GM18511 (cell line): ENCODE measurements around the gene CFP.

Experiments
- ATAC-seq: cut with Tn5 transposase; IDR thresholded peaks from one replicate; pipeline ENCODE4 v1.9.1; 2021; ENCODE audit warnings: mild to moderate bottlenecking, moderate library complexity; ENCODE audit not compliant: unreplicated experiment

Gene CFP

DNA sequence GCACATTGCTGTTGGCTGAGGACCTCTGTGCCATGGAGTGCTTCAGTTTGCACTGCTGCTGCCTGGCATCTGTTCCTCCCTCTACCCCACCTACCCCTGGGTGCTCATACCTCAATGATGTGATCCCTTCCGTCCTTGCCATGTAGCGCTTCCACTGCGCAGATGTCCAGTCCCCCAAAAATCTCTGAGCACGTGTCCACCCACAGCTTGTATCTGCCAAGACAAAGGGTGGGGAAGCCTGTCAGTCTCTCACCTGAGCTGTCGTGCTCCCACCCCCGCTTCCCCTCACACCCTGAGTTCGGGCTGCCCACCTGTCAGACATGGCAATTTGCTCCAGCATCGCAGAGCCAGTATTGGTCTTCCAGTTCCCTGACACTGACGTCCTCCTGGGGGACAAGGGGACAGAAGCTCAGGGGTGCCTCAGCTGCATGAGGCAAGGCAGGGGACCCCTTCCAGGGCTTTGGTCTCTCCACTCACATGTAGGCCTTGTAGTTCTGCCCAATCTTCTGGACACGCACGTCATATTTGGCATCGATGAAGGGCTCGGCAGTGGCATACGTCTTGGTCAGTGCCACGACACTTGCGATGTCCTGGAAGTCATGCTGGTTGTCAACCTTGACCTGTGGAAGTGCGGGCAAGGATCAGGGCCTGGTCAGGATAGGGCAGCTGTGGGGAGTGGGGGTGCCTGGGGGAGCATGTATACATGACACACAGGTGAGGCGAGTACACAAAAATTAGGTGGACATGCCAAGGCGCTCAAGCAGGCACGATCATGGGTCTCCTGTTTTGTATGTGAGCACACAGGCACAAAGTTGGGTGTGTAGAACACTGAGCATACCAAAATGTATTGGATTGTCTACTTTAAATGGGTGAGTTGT lies 53.5 kb downstream of the CFP start:
- no peak for ATAC-seq

DNA sequence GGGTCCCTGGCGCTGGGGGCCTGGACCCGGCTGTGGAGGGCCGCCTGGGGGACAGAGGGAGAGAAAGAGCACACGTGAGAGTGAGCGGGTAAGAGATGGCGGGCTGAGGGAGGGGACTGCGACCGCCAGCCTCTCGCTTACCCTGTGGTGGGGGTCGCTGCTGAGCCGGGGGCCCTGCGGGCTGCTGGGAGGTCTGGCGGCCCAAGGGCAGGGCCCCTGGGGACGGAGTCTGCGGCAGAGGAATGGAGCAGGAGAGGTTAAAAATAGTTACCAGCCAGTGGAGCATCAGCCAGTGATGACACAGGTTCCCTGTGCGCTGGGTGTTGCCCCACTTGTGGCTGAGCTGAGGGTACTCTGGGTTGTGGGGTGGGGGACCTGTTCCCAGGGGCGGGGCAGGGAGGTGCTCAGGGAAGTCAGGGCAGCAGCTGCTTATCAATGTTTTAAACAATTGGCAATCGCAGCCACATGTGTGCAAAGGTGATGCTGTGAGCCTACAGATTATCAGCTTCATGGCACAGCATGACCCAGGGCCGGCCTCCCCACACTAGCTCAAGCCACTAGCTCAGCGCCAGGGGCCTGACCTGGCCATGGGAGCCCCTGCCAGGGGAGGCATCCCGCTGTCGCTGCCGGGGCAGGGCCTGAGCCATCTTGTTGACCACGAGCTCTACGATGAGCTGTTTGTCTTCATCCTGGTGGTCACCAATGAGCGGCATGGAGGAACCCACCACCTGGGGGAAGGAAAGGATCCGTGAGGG lies 55.0 kb downstream of the CFP start:
- ATAC-seq, result no peak

DNA sequence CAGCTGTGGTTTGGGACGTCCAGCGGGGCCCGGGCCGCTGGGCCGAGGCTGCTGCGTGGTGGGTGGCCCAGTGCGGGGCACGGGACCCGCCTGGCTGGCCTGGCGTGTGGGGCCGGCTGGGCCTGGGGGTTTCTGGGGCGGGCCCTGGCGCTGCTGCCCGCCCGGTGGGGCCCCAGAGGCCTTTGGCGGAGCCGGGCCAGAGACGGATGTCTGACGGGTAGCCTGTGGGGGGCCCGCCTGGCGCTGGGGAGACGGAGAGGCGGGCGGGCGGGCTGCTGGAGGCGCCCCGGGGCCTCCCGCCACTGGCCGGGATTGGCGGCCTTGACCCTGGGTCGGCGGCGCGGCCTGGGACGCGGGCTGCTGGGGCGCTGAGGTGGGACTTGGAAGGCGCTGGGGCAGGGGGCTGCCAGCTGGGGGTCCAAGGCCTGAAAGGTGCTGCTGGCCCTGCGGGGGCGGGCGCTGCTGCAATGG lies 55.6 kb downstream of the CFP start:
- no peak for ATAC-seq

DNA sequence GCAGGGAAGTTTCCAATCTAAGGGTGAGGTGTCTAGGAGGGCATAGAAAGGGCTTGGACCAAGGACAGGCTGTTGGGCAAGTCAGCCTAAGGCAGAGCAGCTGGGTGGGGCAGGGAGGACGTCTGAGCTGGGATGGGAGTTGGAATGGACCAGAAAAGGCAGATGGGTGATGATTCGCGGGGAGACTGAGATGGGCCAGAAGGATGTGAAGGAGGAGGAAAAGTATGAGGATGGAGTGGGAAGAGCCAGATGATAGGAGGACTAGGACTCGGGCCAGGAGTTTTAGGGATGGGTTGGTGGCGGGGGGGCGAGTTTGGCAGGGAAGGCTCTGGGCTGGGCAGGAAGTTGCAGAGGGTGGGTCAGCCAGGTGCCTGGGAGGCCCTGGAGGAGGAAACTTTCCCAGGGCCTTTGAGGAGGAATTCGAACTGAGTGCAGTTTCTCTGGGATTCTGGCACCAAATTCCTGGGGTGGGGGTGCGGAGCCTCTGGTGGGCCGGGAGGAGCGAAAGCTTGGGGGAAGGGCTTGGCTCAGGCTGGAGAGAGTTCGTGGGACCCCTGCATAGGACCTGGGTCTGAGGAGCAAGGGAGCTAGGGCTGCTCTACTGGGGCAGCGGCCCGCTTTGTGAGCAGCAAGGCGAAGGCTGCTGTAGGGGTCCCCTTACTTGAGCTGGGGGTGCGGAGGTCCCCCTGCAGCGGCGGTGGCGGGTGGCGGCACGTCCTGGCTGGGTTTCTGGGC lies 56.2 kb downstream of the CFP start:
- ATAC-seq, result no peak
